ENCODE data around the gene PURA. TPM values are rescaled to one million over a fixed set of nuclear protein-coding genes. Genes with fewer than 3 reads are reported as not detected.

The PURA gene
- polyA plus RNA-seq, 3 donors: 1.1 to 1.6 (median 1.2) TPM

GRCh38 chr5:140109018-140109758 is 4.7 kb upstream of the PURA start:
- no peak for DNase-seq
- peaks cover 53% of the 10 kb centered on the region for H3K4me1 Mint-ChIP-seq
- peaks cover 42 to 62% of the 10 kb centered on the region in 2 donors for H3K27me3 ChIP-seq (ENCODE audit: control insufficient read depth in 2 of 2, insufficient read depth in 2 of 2, low read length in 2 of 2)

More at GRCh38 chr5:140109018-140109758, 4.7 kb upstream of the PURA start:
- Histone ChIP-seq H3K4me3 (replicated peaks in 1 of 3; ENCODE audit: low read depth in 2 of 3, low read length in 3 of 3) (peak overlapping the region in 1 of 3 experiments; percentile 84), H3K79me2 (ENCODE audit: insufficient read depth, low read length) (peaks cover 21% of the 10 kb centered on the region), H3K27ac (ENCODE audit: low read depth in 1 of 2, low read length in 2 of 2) (no peak overlapping the region), H3K9me3 (replicated peaks in 1 of 2; ENCODE audit: control insufficient read depth in 1 of 2, insufficient read depth in 1 of 2, low read length in 2 of 2) (no peaks in the 10 kb centered on the region), H3K4me1 (ENCODE audit: control insufficient read depth in 1 of 2, insufficient read depth in 2 of 2, low read length in 2 of 2) (peaks cover 43 to 55% of the 10 kb centered on the region in 2 donors), H3K36me3 (replicated peaks in 1 of 2; ENCODE audit: control insufficient read depth in 1 of 2, insufficient read depth in 2 of 2, low read length in 2 of 2) (no peaks in the 10 kb centered on the region), H3K4me2 (replicated peaks; ENCODE audit: extremely low read depth, low read length, poor library complexity, severe bottlenecking) (peak overlapping the region; percentile 91), H3K9ac (ENCODE audit: insufficient read depth, low read length, poor library complexity, severe bottlenecking) (no peak overlapping the region), H2AFZ (ENCODE audit: insufficient read depth, low read depth, low read length, poor library complexity, severe bottlenecking) (no peak overlapping the region), H4K20me1 (ENCODE audit: insufficient read depth, low read length) (peaks cover 51% of the 10 kb centered on the region)
- TF ChIP-seq CTCF (IDR thresholded peaks at IDR 0.05): no peak
- peaks cover 53 to 66% (median 53%) of the 10 kb centered on the region in 3 donors for H3K27me3 Mint-ChIP-seq (ENCODE audit: low read depth in 3 of 3)
- peak overlapping the region in 1 of 7 donors; percentile 20 for H3K27ac Mint-ChIP-seq
- intact Hi-C loops (cut with micrococcal nuclease): loop anchor here in 1 of 2 donors (5.0 kb wide), 1 partner anchor 38 kb away; no protein-coding TSS in a partner anchor
- H3K4me3 Mint-ChIP-seq: peak overlapping the region; percentile 94 to 96
- WGBS (ENCODE audit: insufficient coverage): 28% methylated on average over 10 of the region's 24 CpGs
- H3K36me3 Mint-ChIP-seq: peaks cover 8 to 12% of the 10 kb centered on the region in 2 donors
- H3K9me3 Mint-ChIP-seq: peaks cover 0 to 18% (median 4%) of the 10 kb centered on the region in 7 donors
